Measurements from ENCODE around the gene NELL2. TPM values are rescaled to one million over a fixed set of nuclear protein-coding genes. Genes with fewer than 3 reads are reported as not detected.

The NELL2 gene
- total and polyA plus RNA-seq, 8 donors, result 0.41 to 42.5 (median 28.3) TPM

GRCh38 chr12:44654646-44655639, 221.2 kb downstream of the NELL2 start:
- no peak for TF ChIP-seq CTCF (IDR thresholded peaks at IDR 0.05)
- Histone ChIP-seq H3K4me3 (no peak overlapping the region), H3K4me1 (no peaks in the 10 kb centered on the region), H3K27me3 (no peaks in the 10 kb centered on the region), H3K36me3 (no peaks in the 10 kb centered on the region), H3K9me3 (no peaks in the 10 kb centered on the region), H3K27ac (no peak overlapping the region)
- ATAC-seq (no peak), DNase-seq (peak in 1 of 4 donors; percentile 16)
- intact Hi-C loops (cut with DNase I), result no loop called here

- Histone ChIP-seq H3K9me3 (no peaks in the 10 kb centered on the region), H3K4me1 (no peaks in the 10 kb centered on the region), H3K36me3 (no peaks in the 10 kb centered on the region), H3K27me3 (no peaks in the 10 kb centered on the region), H3K27ac (no peak overlapping the region), H3K4me3 (no peak overlapping the region)
- TF ChIP-seq CTCF (IDR thresholded peaks at IDR 0.05), result no peak
- intact Hi-C loops (cut with DNase I), result no loop called here
- no peak for DNase-seq
- no peak for ATAC-seq
These were observed 222.1 kb downstream of the NELL2 start for GRCh38 chr12:44653861-44654527.

- intact Hi-C loops (cut with DNase I), result no loop called here
- no peak for ATAC-seq
- no peak for TF ChIP-seq CTCF (IDR thresholded peaks at IDR 0.05)
These were observed 226.4 kb downstream of the NELL2 start for GRCh38 chr12:44649693-44650092.

GRCh38 chr12:44647917-44648690, 228.0 kb downstream of the NELL2 start:
- no peak overlapping the region for H3K27ac ChIP-seq
- DNase-seq (no peak), ATAC-seq (no peak)
- intact Hi-C loops (cut with DNase I), result no loop called here
- no peaks in the 10 kb centered on the region for H3K36me3 ChIP-seq
- H3K9me3 ChIP-seq, result no peaks in the 10 kb centered on the region
- no peak overlapping the region for H3K4me3 ChIP-seq
- no peak for TF ChIP-seq CTCF (IDR thresholded peaks at IDR 0.05)
- H3K27me3 ChIP-seq, result no peaks in the 10 kb centered on the region
- H3K4me1 ChIP-seq, result no peaks in the 10 kb centered on the region

More at GRCh38 chr12:44649693-44650092, 226.4 kb downstream of the NELL2 start:
- Histone ChIP-seq H3K4me3 (no peak overlapping the region), H3K27me3 (no peaks in the 10 kb centered on the region), H3K27ac (no peak overlapping the region), H3K36me3 (no peaks in the 10 kb centered on the region), H3K9me3 (no peaks in the 10 kb centered on the region), H3K4me1 (no peaks in the 10 kb centered on the region)
- no peak for DNase-seq

Data from left lung (tissue), 10 donors.